WI38 (cell line): Measurements from ENCODE around the gene PRCP.

Experiments
- H3K4me3 ChIP-seq: 2 replicates; pipeline ENCODE4 v1.5.1; 2011; ENCODE audit warnings: low read depth, mild to moderate bottlenecking, control low read depth, low read length
- TF ChIP-seq, protein P1 (sequence below): IDR thresholded peaks from 2 replicates; pipeline ENCODE4 v1.5.1; 2012; ENCODE audit warnings: low read depth, mild to moderate bottlenecking, control low read depth, low read length

The PRCP gene

DNA sequence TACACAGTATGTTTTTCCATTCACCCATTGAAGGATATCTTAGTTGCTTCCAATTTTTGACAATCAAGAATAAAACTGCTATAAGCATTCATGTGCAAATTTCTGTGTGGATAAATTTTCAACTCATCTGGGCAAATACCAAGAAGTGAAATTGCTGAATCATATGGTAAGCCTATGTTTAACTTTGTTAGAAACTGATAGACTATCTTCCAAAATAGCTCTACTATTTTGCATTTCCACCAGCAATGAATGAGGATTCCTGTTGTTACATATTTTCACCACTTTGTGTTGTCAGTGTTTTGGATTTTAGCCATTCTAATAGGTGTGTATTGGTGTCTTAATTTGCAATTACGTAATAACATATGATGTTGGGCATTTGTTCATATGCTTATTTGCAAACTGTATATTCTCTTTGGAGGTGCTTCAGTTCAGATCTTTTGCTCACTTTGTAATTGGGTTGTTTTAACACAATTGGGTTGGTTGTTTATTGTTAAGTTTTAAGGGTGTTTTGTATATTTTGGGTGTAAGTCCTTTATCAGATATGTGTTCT lies 117.3 kb downstream of the PRCP start:
- H3K4me3 ChIP-seq: no peak overlapping the region
- TF ChIP-seq, protein P1, sequence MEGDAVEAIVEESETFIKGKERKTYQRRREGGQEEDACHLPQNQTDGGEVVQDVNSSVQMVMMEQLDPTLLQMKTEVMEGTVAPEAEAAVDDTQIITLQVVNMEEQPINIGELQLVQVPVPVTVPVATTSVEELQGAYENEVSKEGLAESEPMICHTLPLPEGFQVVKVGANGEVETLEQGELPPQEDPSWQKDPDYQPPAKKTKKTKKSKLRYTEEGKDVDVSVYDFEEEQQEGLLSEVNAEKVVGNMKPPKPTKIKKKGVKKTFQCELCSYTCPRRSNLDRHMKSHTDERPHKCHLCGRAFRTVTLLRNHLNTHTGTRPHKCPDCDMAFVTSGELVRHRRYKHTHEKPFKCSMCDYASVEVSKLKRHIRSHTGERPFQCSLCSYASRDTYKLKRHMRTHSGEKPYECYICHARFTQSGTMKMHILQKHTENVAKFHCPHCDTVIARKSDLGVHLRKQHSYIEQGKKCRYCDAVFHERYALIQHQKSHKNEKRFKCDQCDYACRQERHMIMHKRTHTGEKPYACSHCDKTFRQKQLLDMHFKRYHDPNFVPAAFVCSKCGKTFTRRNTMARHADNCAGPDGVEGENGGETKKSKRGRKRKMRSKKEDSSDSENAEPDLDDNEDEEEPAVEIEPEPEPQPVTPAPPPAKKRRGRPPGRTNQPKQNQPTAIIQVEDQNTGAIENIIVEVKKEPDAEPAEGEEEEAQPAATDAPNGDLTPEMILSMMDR: no peak

GRCh38 chr11:82778776-82779175 lies 121.5 kb downstream of the PRCP start:
- no peak overlapping the region for H3K4me3 ChIP-seq
- TF ChIP-seq, protein P1: no peak

DNA sequence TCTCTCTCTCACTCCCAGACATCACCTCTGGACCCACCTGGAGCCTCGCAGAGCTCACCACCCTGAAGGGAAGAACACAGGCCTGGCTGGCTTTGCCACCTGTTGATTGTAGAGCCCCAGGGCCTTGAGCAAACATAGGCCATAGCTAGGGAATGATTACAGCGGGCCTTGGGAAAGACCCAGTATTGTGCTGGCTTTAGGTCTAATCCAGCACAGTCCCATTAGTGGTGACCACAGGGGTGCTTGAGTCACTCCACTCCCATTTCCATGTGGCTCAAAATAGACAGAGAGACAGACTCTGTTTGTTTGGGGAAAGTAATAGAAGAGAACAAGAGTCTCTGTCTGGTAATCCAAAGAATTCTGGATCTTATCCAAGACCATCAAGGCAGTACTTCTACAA lies 123.9 kb downstream of the PRCP start:
- TF ChIP-seq, protein P1: no peak

DNA sequence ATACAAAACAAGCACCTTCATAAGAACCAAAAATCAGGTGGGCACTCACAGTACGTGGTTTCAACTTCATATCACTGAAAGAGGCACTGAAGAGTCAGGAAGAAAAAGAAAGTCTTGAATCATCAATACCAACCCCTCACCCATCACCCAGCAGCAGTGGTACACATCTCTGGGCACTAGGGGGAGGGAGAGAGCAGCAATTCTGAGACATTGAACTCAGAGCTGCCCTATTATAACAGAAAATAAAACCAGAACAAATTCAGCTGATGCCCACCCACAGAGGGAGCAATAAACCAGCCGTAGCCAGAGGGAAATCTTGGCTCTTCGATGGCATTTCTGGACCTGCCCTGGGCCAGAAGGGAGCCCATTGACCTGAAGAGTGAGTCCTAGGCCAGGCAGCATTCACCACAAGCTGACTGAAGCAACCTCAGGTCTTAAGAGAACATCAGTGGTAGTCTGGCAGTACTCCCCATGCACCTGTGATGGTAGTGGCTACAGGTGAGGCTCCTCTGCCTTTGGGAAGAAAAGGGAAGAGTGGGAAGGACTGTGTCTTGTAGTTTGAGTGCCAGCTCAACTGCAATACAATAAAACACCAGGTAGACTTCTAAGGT lies 124.4 kb downstream of the PRCP start:
- TF ChIP-seq, protein P1: peak; percentile 91
- H3K4me3 ChIP-seq: peak overlapping the region; percentile 33; the same call in 1 of the 2 replicates

More for the DNA sequence above, 123.9 kb downstream of the PRCP start:
- H3K4me3 ChIP-seq: no peak overlapping the region

DNA sequence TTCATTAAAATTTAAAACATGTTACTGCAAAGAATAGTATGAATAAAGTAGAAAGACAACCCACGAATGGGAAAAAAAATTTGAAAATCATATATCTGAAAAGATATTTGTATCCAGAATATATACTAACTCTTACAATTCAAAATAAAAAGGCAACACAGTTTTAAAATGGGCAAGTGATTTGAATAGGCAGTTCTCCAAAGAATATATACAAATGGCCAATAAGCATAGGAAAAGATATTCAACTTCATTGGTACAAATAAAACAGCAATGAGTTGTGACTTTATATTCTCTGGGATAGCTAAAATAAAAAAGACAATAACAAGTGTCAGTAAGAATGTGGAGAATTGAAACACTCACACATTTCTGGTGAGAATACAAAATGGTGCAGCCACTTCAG lies 125.0 kb downstream of the PRCP start:
- TF ChIP-seq, protein P1: no peak
- H3K4me3 ChIP-seq: no peak overlapping the region
